ENCODE data around the gene SCAPER.

DNA sequence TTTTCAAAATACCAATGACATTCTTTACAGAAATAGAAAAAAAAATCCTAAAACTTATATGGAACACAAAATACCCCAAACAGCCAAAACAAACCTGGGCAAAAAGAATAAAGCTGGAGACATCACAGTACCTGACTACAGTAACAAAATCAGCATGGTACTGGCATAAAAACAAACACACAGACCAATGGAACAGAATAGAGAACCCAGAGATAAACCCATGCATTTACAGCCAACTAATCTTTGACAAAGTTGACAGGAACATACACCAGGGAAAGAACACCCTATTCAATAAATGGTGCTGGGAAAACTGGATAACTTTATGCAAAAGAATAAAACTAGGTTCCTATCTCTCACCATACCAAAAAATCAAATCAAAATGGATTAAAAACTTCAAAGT, 36.4 kb downstream of the SCAPER start:
- no peak for TF ChIP-seq POLR2A (IDR thresholded peaks at IDR 0.05)
- no peak for TF ChIP-seq CTCF (IDR thresholded peaks at IDR 0.05 in 8 of 11, conservative IDR thresholded peaks at IDR 0.05 in 3 of 11)
